Hepatocyte (in vitro differentiated cells): ENCODE data around the gene SNAPC1.

ENCODE experiments used
- EZH2 ChIP-seq: fragments of 200-600 bp; sonication (generic); IDR thresholded peaks from 2 replicates; pipeline ENCODE4 v1.6.1; 2016; ENCODE audit warnings: antibody characterized with exemption, mild to moderate bottlenecking, borderline replicate concordance
- EZH2phosphoT487 ChIP-seq: fragments of 200-600 bp; sonication (generic); IDR thresholded peaks from one replicate; pipeline ENCODE4 v1.6.1; 2018; ENCODE audit warnings: antibody characterized with exemption, mild to moderate bottlenecking, low read depth, moderate library complexity; ENCODE audit not compliant: unreplicated experiment, severe bottlenecking
- TF ChIP-seq, protein P1 (sequence below): fragments of 200-600 bp; sonication (generic); IDR thresholded peaks from 2 replicates; pipeline ENCODE4 v1.5.1; 2016; ENCODE audit warnings: antibody characterized with exemption, mild to moderate bottlenecking; ENCODE audit not compliant: poor library complexity

GRCh38 chr14:61759878-61760277, 2.3 kb upstream of the SNAPC1 start:
- TF ChIP-seq, protein P1, sequence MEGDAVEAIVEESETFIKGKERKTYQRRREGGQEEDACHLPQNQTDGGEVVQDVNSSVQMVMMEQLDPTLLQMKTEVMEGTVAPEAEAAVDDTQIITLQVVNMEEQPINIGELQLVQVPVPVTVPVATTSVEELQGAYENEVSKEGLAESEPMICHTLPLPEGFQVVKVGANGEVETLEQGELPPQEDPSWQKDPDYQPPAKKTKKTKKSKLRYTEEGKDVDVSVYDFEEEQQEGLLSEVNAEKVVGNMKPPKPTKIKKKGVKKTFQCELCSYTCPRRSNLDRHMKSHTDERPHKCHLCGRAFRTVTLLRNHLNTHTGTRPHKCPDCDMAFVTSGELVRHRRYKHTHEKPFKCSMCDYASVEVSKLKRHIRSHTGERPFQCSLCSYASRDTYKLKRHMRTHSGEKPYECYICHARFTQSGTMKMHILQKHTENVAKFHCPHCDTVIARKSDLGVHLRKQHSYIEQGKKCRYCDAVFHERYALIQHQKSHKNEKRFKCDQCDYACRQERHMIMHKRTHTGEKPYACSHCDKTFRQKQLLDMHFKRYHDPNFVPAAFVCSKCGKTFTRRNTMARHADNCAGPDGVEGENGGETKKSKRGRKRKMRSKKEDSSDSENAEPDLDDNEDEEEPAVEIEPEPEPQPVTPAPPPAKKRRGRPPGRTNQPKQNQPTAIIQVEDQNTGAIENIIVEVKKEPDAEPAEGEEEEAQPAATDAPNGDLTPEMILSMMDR: no peak
- TF ChIP-seq EZH2: no peak
- no peak for TF ChIP-seq EZH2phosphoT487
